H1 (cell line): ENCODE data around the gene ZMYND10. TPM values are rescaled to one million over a fixed set of nuclear protein-coding genes. Genes with fewer than 3 reads are reported as not detected.

Experiments
- CHD2 ChIP-seq: IDR thresholded peaks from 2 replicates; pipeline ENCODE4 v1.6.1; 2012; ENCODE audit warnings: low read length, improper control_type of control experiment
- CHD7 ChIP-seq: fragments of 300-600 bp; sonication (generic); IDR thresholded peaks from 2 replicates; pipeline ENCODE4 v1.7.1; 2012; ENCODE audit warnings: low read length, moderate library complexity, mild to moderate bottlenecking, inconsistent platforms; ENCODE audit not compliant: insufficient replicate concordance
- GABPA ChIP-seq: IDR thresholded peaks from 2 replicates; pipeline ENCODE4 v1.6.1; 2011; ENCODE audit warnings: mild to moderate bottlenecking, low read length, moderate library complexity, borderline replicate concordance; ENCODE audit not compliant: insufficient read depth
- RFX5 ChIP-seq: IDR thresholded peaks from 2 replicates; pipeline ENCODE4 v1.6.1; 2011; ENCODE audit warnings: low read depth, low read length, improper control_type of control experiment, borderline replicate concordance
- RXRA ChIP-seq: IDR thresholded peaks from 2 replicates; pipeline ENCODE4 v1.6.1; 2011; ENCODE audit warnings: low read depth, mild to moderate bottlenecking, low read length, moderate library complexity; ENCODE audit not compliant: insufficient read depth
- SIN3A ChIP-seq, 2 experiments: IDR thresholded peaks in 1 of 2; conservative IDR thresholded peaks in 1 of 2; 2 replicates each; pipeline ENCODE4 v1.6.1; 2011 to 2012; ENCODE audit warnings: low read length in 2 of 2, improper control_type of control experiment in 1 of 2, low read depth in 1 of 2, mild to moderate bottlenecking in 1 of 2
- TEAD4 ChIP-seq: IDR thresholded peaks from 2 replicates; pipeline ENCODE4 v1.6.1; 2012; ENCODE audit warnings: low read depth, low read length, inconsistent platforms, mixed read lengths
- ZNF274 ChIP-seq: IDR thresholded peaks from 2 replicates; pipeline ENCODE4 v1.7.0; 2012; ENCODE audit warnings: low read length, borderline replicate concordance; ENCODE audit errors: extremely low read depth
- polyA plus RNA-seq, 7 experiments: library from polyadenylated mRNA; depleted of rRNA in 3 of 7; stranded (reverse) in 5 of 7; unstranded in 2 of 7; fragments of >200 nt in 5 of 7; fragments of 200-250 nt in 2 of 7; gene quantifications; 1 replicate in 5 of 7; 2 replicates in 1 of 7; 4 replicates in 1 of 7; pipeline versions ENCODE4 v1.2.1 to v1.2.3, GENCODE V29; 2011 to 2013; ENCODE audit warnings: missing spikeins in 2 of 7, mixed read lengths in 2 of 7
- total RNA-seq: library from RNA; stranded (reverse); fragmentation: NEBNext Ultra II Directional; extraction: Animal tissue kit (Norgen Biotek cat#: 25700); gene quantifications from 2 replicates; pipeline ENCODE4 v1.2.1, GENCODE V29; 2021
- TF ChIP-seq, protein P1 (sequence below): IDR thresholded peaks from 2 replicates; pipeline ENCODE4 v1.6.1; 2011; ENCODE audit warnings: low read length, improper control_type of control experiment

Gene ZMYND10
- total and polyA plus RNA-seq, 2 of the 8 experiments (the other 6 are each of a cell fraction or from before 2014, with no cell fraction given), result 0.56 to 0.79 TPM

DNA sequence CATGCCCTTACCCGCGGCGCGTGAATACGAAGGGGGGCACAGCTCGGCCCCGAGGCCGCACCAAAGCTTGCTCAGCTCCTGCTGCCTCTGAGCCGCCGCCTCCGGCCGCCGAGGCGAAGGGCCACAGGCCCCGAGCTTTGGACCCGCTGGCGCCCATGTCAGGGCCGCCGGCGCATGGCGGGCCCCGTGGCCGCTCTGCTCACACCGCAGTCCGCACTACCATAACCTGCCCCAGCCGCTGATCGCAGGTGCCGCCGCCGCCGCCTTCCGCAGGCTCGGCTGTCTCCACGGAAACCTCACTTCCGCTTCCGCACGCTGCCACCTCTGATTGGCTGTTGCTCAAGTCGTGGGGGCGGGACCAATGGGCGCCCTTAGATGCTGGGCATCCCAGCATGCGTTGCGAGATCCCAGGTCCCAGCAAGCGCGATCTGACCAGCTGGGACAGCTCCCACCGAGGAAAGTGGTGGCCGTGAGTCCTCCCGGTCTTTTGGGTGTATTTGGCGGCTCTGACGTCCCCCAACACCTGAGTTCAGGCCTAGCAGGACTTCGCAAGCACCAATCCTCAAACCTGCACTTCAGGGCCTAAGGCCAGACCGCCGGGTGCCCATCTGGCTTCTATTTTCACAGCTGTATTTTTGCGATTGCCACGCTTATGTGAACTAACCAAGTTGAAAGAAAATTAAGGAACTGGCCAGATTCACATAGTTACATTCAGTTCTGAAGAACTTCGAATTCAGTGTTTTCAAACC is 17.4 kb downstream of the ZMYND10 start, which contains the start of gene TUSC2 (continued):
- no peak for TF ChIP-seq CHD7
- TF ChIP-seq TEAD4, result no peak
- no peak for TF ChIP-seq ZNF274
- peak; percentile 40 to 76; a peak in 1 of 4 replicates for TF ChIP-seq SIN3A (conservative IDR thresholded peaks at IDR 0.05 in 1 of 2, IDR thresholded peaks at IDR 0.05 in 1 of 2; ENCODE audit: low read depth in 1 of 2, low read length in 2 of 2)
- TF ChIP-seq RXRA, result no peak
- TF ChIP-seq, protein P1, sequence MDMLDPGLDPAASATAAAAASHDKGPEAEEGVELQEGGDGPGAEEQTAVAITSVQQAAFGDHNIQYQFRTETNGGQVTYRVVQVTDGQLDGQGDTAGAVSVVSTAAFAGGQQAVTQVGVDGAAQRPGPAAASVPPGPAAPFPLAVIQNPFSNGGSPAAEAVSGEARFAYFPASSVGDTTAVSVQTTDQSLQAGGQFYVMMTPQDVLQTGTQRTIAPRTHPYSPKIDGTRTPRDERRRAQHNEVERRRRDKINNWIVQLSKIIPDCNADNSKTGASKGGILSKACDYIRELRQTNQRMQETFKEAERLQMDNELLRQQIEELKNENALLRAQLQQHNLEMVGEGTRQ, result no peak
- TF ChIP-seq GABPA, result peak; percentile 91
- peak; percentile 65 for TF ChIP-seq CHD2
- TF ChIP-seq RFX5, result no peak
